ENCODE results near the gene SOX5. TPM values are rescaled to one million over a fixed set of nuclear protein-coding genes. Genes with fewer than 3 reads are reported as not detected.
A peak's percentile ranks its signal among the peaks of the same experiment; 100 is the strongest.

SOX5 gene
- total and polyA plus RNA-seq, 2 of the 8 experiments (the other 6 are each of a cell fraction or from before 2014, with no cell fraction given), result 2.2 to 2.6 TPM

DNA sequence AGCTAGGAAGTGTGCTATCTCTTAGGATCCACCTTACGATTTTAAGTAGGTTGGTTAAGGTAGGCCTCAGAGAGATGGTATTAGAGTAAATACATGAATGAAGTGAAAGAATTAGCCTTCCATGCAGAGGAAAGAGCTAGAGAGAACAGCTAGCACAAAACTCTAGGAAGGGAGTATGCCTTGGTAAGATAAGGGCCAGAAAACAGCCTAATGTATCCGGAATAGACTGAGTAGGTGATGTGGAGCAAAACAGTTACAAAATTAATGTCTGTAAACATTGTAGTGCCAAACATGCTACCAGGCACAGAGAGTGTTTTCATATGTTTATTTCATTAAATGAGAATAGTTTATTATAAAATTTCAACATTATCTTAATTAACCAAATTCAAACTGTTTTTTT, 315.1 kb downstream of the SOX5 start:
- H2BK5ac ChIP-seq (ENCODE audit: low read depth, low read length), result no peak overlapping the region
- no peaks in the 10 kb centered on the region; a peak in 1 of 8 replicates for H3K36me3 ChIP-seq (ENCODE audit: control insufficient read depth in 2 of 4, insufficient read depth in 4 of 4, low read length in 3 of 4)
- H4K5ac ChIP-seq (ENCODE audit: insufficient read length, low read depth, low read length), result no peak overlapping the region
- no peak overlapping the region for H3K18ac ChIP-seq (ENCODE audit: extremely low read depth, low read length)
- no peak overlapping the region for H3K4me2 ChIP-seq (ENCODE audit: insufficient read depth in 1 of 2, low read depth in 2 of 2, low read length in 2 of 2)
- no peaks in the 10 kb centered on the region for H4K20me1 ChIP-seq (replicated peaks in 1 of 2; ENCODE audit: control insufficient read depth in 1 of 2, insufficient read depth in 2 of 2, low read length in 2 of 2)
- no peaks in the 10 kb centered on the region for H3K27me3 ChIP-seq (replicated peaks in 1 of 4; ENCODE audit: control insufficient read depth in 3 of 4, extremely low read depth in 1 of 4, insufficient read depth in 3 of 4, low read length in 3 of 4)
- H3K79me2 ChIP-seq (ENCODE audit: control insufficient read depth in 1 of 2, insufficient read depth in 2 of 2, low read length in 2 of 2), result no peaks in the 10 kb centered on the region
- H3K23me2 ChIP-seq (ENCODE audit: low read depth, low read length), result no peaks in the 10 kb centered on the region
- peaks cover 0 to 6% (median under 1%) of the 10 kb centered on the region in 4 experiments; a peak in 4 of 7 replicates for H3K4me1 ChIP-seq (replicated peaks in 1 of 4; ENCODE audit: control insufficient read depth in 3 of 4, insufficient read depth in 4 of 4, low read length in 3 of 4)
- H3K9me3 ChIP-seq (ENCODE audit: insufficient read depth in 2 of 2, low read depth in 1 of 2, low read length in 1 of 2), result no peaks in the 10 kb centered on the region
- H3K9ac ChIP-seq (replicated peaks in 1 of 4; ENCODE audit: extremely low read depth in 1 of 4, low read depth in 3 of 4, low read length in 3 of 4), result no peak overlapping the region
- TF ChIP-seq, protein P1, sequence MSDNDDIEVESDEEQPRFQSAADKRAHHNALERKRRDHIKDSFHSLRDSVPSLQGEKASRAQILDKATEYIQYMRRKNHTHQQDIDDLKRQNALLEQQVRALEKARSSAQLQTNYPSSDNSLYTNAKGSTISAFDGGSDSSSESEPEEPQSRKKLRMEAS (IDR thresholded peaks at IDR 0.05), result no peak
- no peak for TF ChIP-seq SRF (IDR thresholded peaks at IDR 0.05; ENCODE audit: low read depth, low read length)
- TF ChIP-seq BACH1 (IDR thresholded peaks at IDR 0.05; ENCODE audit: low read length), result no peak
- no peak for TF ChIP-seq POLR2A (IDR thresholded peaks at IDR 0.05; ENCODE audit: control extremely low read depth in 1 of 2, low read depth in 2 of 2, low read length in 2 of 2)
- TF ChIP-seq RAD21 (IDR thresholded peaks at IDR 0.05 in 1 of 2, conservative IDR thresholded peaks at IDR 0.05 in 1 of 2; ENCODE audit: low read depth in 2 of 2, low read length in 2 of 2), result no peak
- no peak overlapping the region for H2AFZ ChIP-seq (ENCODE audit: low read length)
- H2BK15ac ChIP-seq (ENCODE audit: low read length), result no peak overlapping the region
- no peak overlapping the region for H2BK120ac ChIP-seq (replicated peaks; ENCODE audit: low read depth, low read length)
- H2BK12ac ChIP-seq (ENCODE audit: low read depth, low read length), result no peak overlapping the region
- DNase-seq (ENCODE audit: low read depth in 1 of 2, low spot score in 2 of 2) (no peak), FAIRE-seq (no peak)
- no peak overlapping the region for H3K14ac ChIP-seq (ENCODE audit: insufficient read length)
- H3K4me3 ChIP-seq (ENCODE audit: extremely low read depth in 1 of 4, insufficient read depth in 2 of 4, low read depth in 3 of 4, low read length in 4 of 4), result no peak overlapping the region
- H3K4ac ChIP-seq (replicated peaks; ENCODE audit: insufficient read length, low read depth, low read length), result no peak overlapping the region
- H4K8ac ChIP-seq (ENCODE audit: extremely low read depth, insufficient read depth, low read length), result no peak overlapping the region
- WGBS, 2 experiments (ENCODE audit: extremely low coverage in 1 of 2, insufficient coverage in 1 of 2, insufficient read length in 1 of 2, insufficient replicate concordance in 2 of 2, low coverage in 1 of 2, low lambda C conversion rate in 2 of 2, missing lambda C conversion rate in 1 of 2), result 94% methylated on average over 2 of the region's 2 CpGs; no CpG with 5 or more reads in 1 of the 2 experiments
- no peak overlapping the region for H3K27ac ChIP-seq (ENCODE audit: low read depth, low read length)
- H4K91ac ChIP-seq (replicated peaks; ENCODE audit: insufficient read length, low read length), result no peak overlapping the region
- CTCF ChIA-PET (ENCODE audit: partially characterized antibody), result no interaction called here
- no peak overlapping the region for H3K23ac ChIP-seq (ENCODE audit: insufficient read length)
- POLR2A ChIA-PET (ENCODE audit: partially characterized antibody), result no interaction called here
- H3K56ac ChIP-seq (replicated peaks; ENCODE audit: insufficient read length, low read depth, low read length), result no peak overlapping the region
- no peak overlapping the region for H2AK5ac ChIP-seq (ENCODE audit: low read depth, low read length)
- peak overlapping the region; percentile 40; the same call in 1 of the 2 replicates for H2BK20ac ChIP-seq (ENCODE audit: low read length)
- H3K79me1 ChIP-seq (ENCODE audit: low read depth, low read length), result no peaks in the 10 kb centered on the region
